ENCODE results near the gene FOXE3.
"Not testable (repeated sequence)": the region's sequence is repeated elsewhere in the genome, so short reads cannot be mapped to it uniquely, and the experiment has no call there.

FOXE3 gene

GRCh38 chr1:47452426-47452825, 36.3 kb downstream of the FOXE3 start:
- no peak for DNase-seq

- DNase-seq, result not testable (repeated sequence)
Observed at GRCh38 chr1:47453910-47454309, 37.8 kb downstream of the FOXE3 start.

GRCh38 chr1:47456250-47456649, 40.2 kb downstream of the FOXE3 start:
- DNase-seq, result no peak

- not testable (repeated sequence) for DNase-seq
Observed at GRCh38 chr1:47457547-47457946, 41.5 kb downstream of the FOXE3 start.

GRCh38 chr1:47459253-47459788, 43.2 kb downstream of the FOXE3 start:
- DNase-seq, result no peak

GRCh38 chr1:47460040-47460439, 44.0 kb downstream of the FOXE3 start:
- no peak for DNase-seq

- no peak for DNase-seq
Observed at GRCh38 chr1:47460456-47460855, 44.4 kb downstream of the FOXE3 start.

- DNase-seq, result no peak
Observed at GRCh38 chr1:47465605-47466004, 49.5 kb downstream of the FOXE3 start.

All from suppressor macrophage treated with lipopolysaccharide for 4 hours (primary cell).